Measurements from ENCODE around the gene RIN3.

GRCh38 chr14:92584220-92584619 is 70.6 kb downstream of the RIN3 start:
- no peak for TF ChIP-seq CTCF (IDR thresholded peaks at IDR 0.05; ENCODE audit: low read depth, low read length, missing input control)
- TF ChIP-seq SP1 (IDR thresholded peaks at IDR 0.05), result no peak
- no peak for TF ChIP-seq EGR1 (IDR thresholded peaks at IDR 0.05; ENCODE audit: low read depth in 2 of 2)

Data from liver (tissue), 3 donors.